H1 (cell line): ENCODE results near the gene ADD3. TPM values are rescaled to one million over a fixed set of nuclear protein-coding genes. Genes with fewer than 3 reads are reported as not detected.

Source experiments
- CTCF ChIA-PET: fragments of 300-600 bp; sonication (Branson Sonifier 250); formaldehyde crosslinking; loops from one replicate; lab custom pipeline; 2021; ENCODE audit not compliant: partially characterized antibody; lab: Charles Lee
- POLR2A ChIA-PET: fragments of 300-600 bp; sonication (Branson Sonifier 250); formaldehyde crosslinking; loops from one replicate; lab custom pipeline; 2021; ENCODE audit warnings: inconsistent platforms; ENCODE audit not compliant: partially characterized antibody; lab: Charles Lee
- DNase-seq, 2 experiments: peaks; one replicate each; pipeline versions ENCODE4 v3.0.0 to v3.0.0-alpha.2; 2010 to 2022; ENCODE audit warnings: low spot score in 2 of 2, low read depth in 1 of 2, mixed read lengths in 1 of 2
- FAIRE-seq: peaks from 2 replicates; lab custom pipeline; 2011; peaks lifted over from hg19 to GRCh38; lab: Jason Lieb, UNC
- H2AFZ ChIP-seq: 2 replicates; pipeline ENCODE4 v1.8.1; 2012; ENCODE audit warnings: low read length, inconsistent platforms
- H2AK5ac ChIP-seq: 2 replicates; pipeline ENCODE4 v1.6.1; 2013; ENCODE audit warnings: low read depth, low read length
- H2BK120ac ChIP-seq: replicated peaks from 2 replicates; pipeline ENCODE3; 2013; ENCODE audit warnings: low read depth, low read length, inconsistent platforms
- H2BK12ac ChIP-seq: 2 replicates; pipeline ENCODE4 v1.6.1; 2013; ENCODE audit warnings: low read depth, low read length
- H2BK15ac ChIP-seq: 2 replicates; pipeline ENCODE4 v1.6.1; 2013; ENCODE audit warnings: low read length
- H2BK20ac ChIP-seq: 2 replicates; pipeline ENCODE4 v1.6.1; 2013; ENCODE audit warnings: low read length
- H2BK5ac ChIP-seq: 2 replicates; pipeline ENCODE4 v1.6.1; 2013; ENCODE audit warnings: low read depth, low read length
- H3K14ac ChIP-seq: 2 replicates; pipeline ENCODE4 v1.6.1; 2013; ENCODE audit warnings: inconsistent platforms; ENCODE audit not compliant: insufficient read length
- H3K18ac ChIP-seq: 2 replicates; pipeline ENCODE4 v1.6.1; 2013; ENCODE audit warnings: low read length; ENCODE audit errors: extremely low read depth
- H3K23ac ChIP-seq: 2 replicates; pipeline ENCODE4 v1.6.1; 2013; ENCODE audit warnings: inconsistent platforms; ENCODE audit not compliant: insufficient read length
- H3K23me2 ChIP-seq: 2 replicates; pipeline ENCODE4 v1.6.1; 2013; ENCODE audit warnings: low read depth, low read length
- H3K27ac ChIP-seq: 2 replicates; pipeline ENCODE4 v1.6.1; 2011; ENCODE audit warnings: low read depth, low read length, inconsistent platforms
- H3K27me3 ChIP-seq, 4 experiments: replicated peaks in 1 of 4; 1 replicate in 1 of 4; 2 replicates in 3 of 4; pipeline versions ENCODE4 v1.6.1 to v1.8.1; 2011 to 2013; ENCODE audit warnings: low read length in 3 of 4, mild to moderate bottlenecking in 3 of 4, inconsistent platforms in 2 of 4, mixed read lengths in 2 of 4, moderate library complexity in 1 of 4; ENCODE audit not compliant: control insufficient read depth in 3 of 4, insufficient read depth in 3 of 4; ENCODE audit errors: extremely low read depth in 1 of 4
- H3K36me3 ChIP-seq, 4 experiments: 2 replicates each; pipeline versions ENCODE4 v1.6.1 to v1.8.1; 2011 to 2013; ENCODE audit warnings: mild to moderate bottlenecking in 4 of 4, low read length in 3 of 4, moderate library complexity in 2 of 4, control low read depth in 1 of 4, inconsistent platforms in 1 of 4; ENCODE audit not compliant: insufficient read depth in 4 of 4, control insufficient read depth in 2 of 4
- H3K4ac ChIP-seq: replicated peaks from 2 replicates; pipeline ENCODE3; 2013; ENCODE audit warnings: low read length, low read depth, mixed read lengths, inconsistent platforms; ENCODE audit not compliant: insufficient read length
- H3K4me1 ChIP-seq, 4 experiments: replicated peaks in 1 of 4; 1 replicate in 1 of 4; 2 replicates in 3 of 4; pipeline versions ENCODE4 v1.6.1 to v1.8.1; 2011 to 2013; ENCODE audit warnings: low read length in 3 of 4, inconsistent platforms in 2 of 4, mixed read lengths in 1 of 4; ENCODE audit not compliant: insufficient read depth in 4 of 4, control insufficient read depth in 3 of 4
- H3K4me2 ChIP-seq, 2 experiments: 2 replicates each; pipeline versions ENCODE4 v1.6.1 to v1.8.1; 2011 to 2013; ENCODE audit warnings: low read depth in 2 of 2, low read length in 2 of 2, control low read depth in 1 of 2, inconsistent platforms in 1 of 2, mild to moderate bottlenecking in 1 of 2; ENCODE audit not compliant: insufficient read depth in 1 of 2
- H3K4me3 ChIP-seq, 4 experiments: fragments of 200-600, 300-600 bp in 1 of 4; sonication (generic), shearing (Covaris generic), sonication (Bioruptor Twin) in 1 of 4; 2 replicates each; pipeline versions ENCODE4 v1.5.1 to v1.8.1; 2011 to 2016; ENCODE audit warnings: low read length in 4 of 4, low read depth in 3 of 4, control low read depth in 2 of 4, inconsistent platforms in 2 of 4, mild to moderate bottlenecking in 2 of 4, mixed read lengths in 1 of 4, moderate library complexity in 1 of 4; ENCODE audit not compliant: insufficient read depth in 2 of 4; ENCODE audit errors: extremely low read depth in 1 of 4
- H3K56ac ChIP-seq: replicated peaks from 2 replicates; pipeline ENCODE3; 2013; ENCODE audit warnings: low read depth, mild to moderate bottlenecking, mixed read lengths, low read length, inconsistent platforms; ENCODE audit not compliant: insufficient read length
- H3K79me1 ChIP-seq: 2 replicates; pipeline ENCODE4 v1.6.1; 2013; ENCODE audit warnings: low read depth, low read length, control low read depth
- H3K79me2 ChIP-seq, 2 experiments: 2 replicates each; pipeline versions ENCODE4 v1.6.1 to v1.8.1; 2012 to 2013; ENCODE audit warnings: low read length in 2 of 2, mild to moderate bottlenecking in 2 of 2, inconsistent platforms in 1 of 2; ENCODE audit not compliant: insufficient read depth in 2 of 2, control insufficient read depth in 1 of 2
- H3K9ac ChIP-seq, 4 experiments: replicated peaks in 1 of 4; 1 replicate in 1 of 4; 2 replicates in 3 of 4; pipeline versions ENCODE4 v1.6.1 to v1.8.1; 2011 to 2013; ENCODE audit warnings: low read depth in 3 of 4, low read length in 3 of 4, control low read depth in 2 of 4, mild to moderate bottlenecking in 2 of 4, moderate library complexity in 2 of 4, inconsistent platforms in 1 of 4; ENCODE audit errors: extremely low read depth in 1 of 4
- H3K9me3 ChIP-seq, 2 experiments: 2 replicates each; pipeline versions ENCODE4 v1.6.1 to v1.8.1; 2012 to 2013; ENCODE audit warnings: mild to moderate bottlenecking in 2 of 2, moderate library complexity in 2 of 2, control low read depth in 1 of 2, inconsistent platforms in 1 of 2, low read depth in 1 of 2, low read length in 1 of 2, mixed read lengths in 1 of 2; ENCODE audit not compliant: insufficient read depth in 2 of 2
- H4K20me1 ChIP-seq, 2 experiments: replicated peaks in 1 of 2; 2 replicates each; pipeline versions ENCODE3 to v1.8.1; 2011 to 2013; ENCODE audit warnings: inconsistent platforms in 2 of 2, low read length in 2 of 2, mild to moderate bottlenecking in 1 of 2; ENCODE audit not compliant: insufficient read depth in 2 of 2, control insufficient read depth in 1 of 2
- H4K5ac ChIP-seq: 2 replicates; pipeline ENCODE4 v1.6.1; 2013; ENCODE audit warnings: low read length, low read depth, mixed read lengths, inconsistent platforms; ENCODE audit not compliant: insufficient read length
- H4K8ac ChIP-seq: 2 replicates; pipeline ENCODE4 v1.8.0; 2013; ENCODE audit warnings: mild to moderate bottlenecking, moderate library complexity, low read length, inconsistent platforms; ENCODE audit not compliant: insufficient read depth; ENCODE audit errors: extremely low read depth
- H4K91ac ChIP-seq: replicated peaks from 2 replicates; pipeline ENCODE3; 2013; ENCODE audit warnings: low read length, mixed read lengths, inconsistent platforms; ENCODE audit not compliant: insufficient read length
- EP300 ChIP-seq, 2 experiments: IDR thresholded peaks; 1 replicate in 1 of 2; 2 replicates in 1 of 2; pipeline ENCODE4 v1.6.1; 2011 to 2012; ENCODE audit warnings: low read depth in 2 of 2, low read length in 2 of 2, mild to moderate bottlenecking in 2 of 2, borderline replicate concordance in 1 of 2, inconsistent platforms in 1 of 2, moderate library complexity in 1 of 2
- EZH2 ChIP-seq: fragments of 200-600 bp; sonication (generic); IDR thresholded peaks from 2 replicates; pipeline ENCODE4 v1.7.1; 2012; ENCODE audit warnings: low read depth, mild to moderate bottlenecking, moderate library complexity, low read length, inconsistent platforms; ENCODE audit not compliant: severe bottlenecking
- HDAC6 ChIP-seq: IDR thresholded peaks from one replicate; pipeline ENCODE4 v1.7.1; 2012; ENCODE audit warnings: low read depth, mild to moderate bottlenecking, inconsistent platforms, low read length, moderate library complexity
- PHF8 ChIP-seq: fragments of 200-600 bp; sonication (generic); conservative IDR thresholded peaks from 2 replicates; pipeline ENCODE4 v1.7.1; 2012; ENCODE audit warnings: low read depth, mild to moderate bottlenecking, inconsistent platforms, low read length, moderate library complexity
- POLR2AphosphoS5 ChIP-seq: IDR thresholded peaks from 2 replicates; pipeline ENCODE4 v1.6.1; 2011; ENCODE audit warnings: low read depth, low read length
- SRF ChIP-seq: IDR thresholded peaks from 2 replicates; pipeline ENCODE4 v1.6.1; 2011; ENCODE audit warnings: mild to moderate bottlenecking, low read depth, low read length, moderate library complexity
- TAF7 ChIP-seq: optimal IDR thresholded peaks from 2 replicates; pipeline ENCODE3; 2011; ENCODE audit warnings: low read depth, mild to moderate bottlenecking, inconsistent platforms, low read length, moderate library complexity, borderline replicate concordance
- ZNF274 ChIP-seq: IDR thresholded peaks from 2 replicates; pipeline ENCODE4 v1.7.0; 2012; ENCODE audit warnings: low read length, borderline replicate concordance; ENCODE audit errors: extremely low read depth
- WGBS, 2 experiments: shearing (Covaris generic) in 1 of 2; methylation state at CpG; one replicate each; pipeline versions ENCODE4 v1.1.6 to v1.1.7; 2013 to 2015; ENCODE audit warnings: low lambda C conversion rate in 2 of 2, mixed read lengths in 2 of 2, inconsistent platforms in 1 of 2, low coverage in 1 of 2, missing lambda C conversion rate in 1 of 2; ENCODE audit not compliant: insufficient replicate concordance in 2 of 2, insufficient coverage in 1 of 2, insufficient read length in 1 of 2; ENCODE audit errors: extremely low coverage in 1 of 2, missing lambda C conversion rate in 1 of 2; 5-methylcytosine and 5-hydroxymethylcytosine counted together
- polyA plus RNA-seq, 7 experiments: library from polyadenylated mRNA; depleted of rRNA in 3 of 7; stranded (reverse) in 5 of 7; unstranded in 2 of 7; fragments of >200 nt in 5 of 7; fragments of 200-250 nt in 2 of 7; gene quantifications; 1 replicate in 5 of 7; 2 replicates in 1 of 7; 4 replicates in 1 of 7; pipeline versions ENCODE4 v1.2.1 to v1.2.3, GENCODE V29; 2011 to 2013; ENCODE audit warnings: missing spikeins in 2 of 7, mixed read lengths in 2 of 7
- total RNA-seq: library from RNA; stranded (reverse); fragmentation: NEBNext Ultra II Directional; extraction: Animal tissue kit (Norgen Biotek cat#: 25700); gene quantifications from 2 replicates; pipeline ENCODE4 v1.2.1, GENCODE V29; 2021
- TF ChIP-seq, protein P1 (sequence below), 3 experiments: IDR thresholded peaks; 1 replicate in 2 of 3; 2 replicates in 1 of 3; pipeline versions ENCODE4 v1.5.1 to v1.6.1; 2011; ENCODE audit warnings: low read length in 3 of 3, mild to moderate bottlenecking in 3 of 3, inconsistent platforms in 2 of 3, low read depth in 1 of 3, moderate library complexity in 1 of 3; ENCODE audit not compliant: insufficient read depth in 1 of 3; ENCODE audit errors: control extremely low read depth in 1 of 3
- TF ChIP-seq, protein P2 (sequence below): IDR thresholded peaks from 2 replicates; pipeline ENCODE4 v1.6.1; 2012; ENCODE audit warnings: inconsistent platforms

ADD3 gene
- total and polyA plus RNA-seq, 2 of the 8 experiments (the other 6 are each of a cell fraction or from before 2014, with no cell fraction given) = 44.7 to 85.6 TPM

DNA sequence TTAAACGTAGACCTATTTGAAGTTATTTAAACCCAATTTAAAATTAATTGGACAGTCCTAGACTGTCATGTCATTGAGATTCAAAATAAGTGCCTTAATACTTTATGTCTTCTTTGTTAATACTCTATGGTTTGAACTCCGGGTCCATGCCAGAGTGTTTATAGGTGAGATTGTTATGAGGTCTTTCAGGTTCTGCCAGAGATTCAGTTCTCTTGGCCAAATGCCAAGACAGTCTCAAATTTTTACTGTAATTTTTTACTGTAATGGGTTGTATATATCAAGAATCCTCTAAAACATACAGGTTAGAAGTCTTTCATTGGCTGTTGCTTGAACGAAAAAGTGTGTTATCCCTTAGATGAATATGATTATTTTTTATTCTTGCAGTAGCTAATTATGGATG is 3.9 kb downstream of the ADD3 start:
- Histone ChIP-seq H2BK12ac (no peak overlapping the region), H4K8ac (no peak overlapping the region), H3K4me1 (peaks cover 3 to 22% (median 19%) of the 10 kb centered on the region in 4 experiments), H3K9ac (no peak overlapping the region), H2BK120ac (no peak overlapping the region), H2BK15ac (no peak overlapping the region), H2BK5ac (no peak overlapping the region), H2BK20ac (no peak overlapping the region), H3K56ac (no peak overlapping the region), H4K5ac (no peak overlapping the region), H3K79me1 (no peaks in the 10 kb centered on the region; the same call in 1 of the 2 replicates), H3K14ac (no peak overlapping the region), H2AK5ac (no peak overlapping the region), H3K23me2 (peaks cover 13% of the 10 kb centered on the region), H3K4me2 (no peak overlapping the region), H3K4me3 (no peak overlapping the region), H3K18ac (no peak overlapping the region), H3K36me3 (no peaks in the 10 kb centered on the region), H3K9me3 (no peaks in the 10 kb centered on the region), H3K27me3 (no peaks in the 10 kb centered on the region), H3K79me2 (peaks cover 12 to 80% of the 10 kb centered on the region in 2 experiments; a peak in 3 of 4 replicates), H4K91ac (no peak overlapping the region), H4K20me1 (peaks cover 4 to 6% of the 10 kb centered on the region in 2 experiments), H3K27ac (no peak overlapping the region), H2AFZ (no peak overlapping the region), H3K23ac (no peak overlapping the region), H3K4ac (no peak overlapping the region)
- 86% methylated on average over 3 of the region's 3 CpGs; no CpG with 5 or more reads in 1 of the 2 experiments for WGBS, 2 experiments
- DNase-seq (no peak), FAIRE-seq (no peak)
- POLR2A ChIA-PET = no interaction called here
- CTCF ChIA-PET = interaction anchor here (1.0 to 5.2 kb wide), 5 partner anchors 24 to 128 kb away, joined by 4 to 48 read pairs (median 4); no protein-coding TSS in a partner anchor
- TF ChIP-seq ZNF274 (no peak), EZH2 (no peak), POLR2AphosphoS5 (no peak), HDAC6 (no peak), EP300 (IDR thresholded peaks at IDR 0.05; ENCODE audit: borderline replicate concordance in 1 of 2, low read depth in 2 of 2, low read length in 2 of 2) (no peak), TAF7 (no peak), PHF8 (no peak), SRF (no peak)
- TF ChIP-seq, protein P1, sequence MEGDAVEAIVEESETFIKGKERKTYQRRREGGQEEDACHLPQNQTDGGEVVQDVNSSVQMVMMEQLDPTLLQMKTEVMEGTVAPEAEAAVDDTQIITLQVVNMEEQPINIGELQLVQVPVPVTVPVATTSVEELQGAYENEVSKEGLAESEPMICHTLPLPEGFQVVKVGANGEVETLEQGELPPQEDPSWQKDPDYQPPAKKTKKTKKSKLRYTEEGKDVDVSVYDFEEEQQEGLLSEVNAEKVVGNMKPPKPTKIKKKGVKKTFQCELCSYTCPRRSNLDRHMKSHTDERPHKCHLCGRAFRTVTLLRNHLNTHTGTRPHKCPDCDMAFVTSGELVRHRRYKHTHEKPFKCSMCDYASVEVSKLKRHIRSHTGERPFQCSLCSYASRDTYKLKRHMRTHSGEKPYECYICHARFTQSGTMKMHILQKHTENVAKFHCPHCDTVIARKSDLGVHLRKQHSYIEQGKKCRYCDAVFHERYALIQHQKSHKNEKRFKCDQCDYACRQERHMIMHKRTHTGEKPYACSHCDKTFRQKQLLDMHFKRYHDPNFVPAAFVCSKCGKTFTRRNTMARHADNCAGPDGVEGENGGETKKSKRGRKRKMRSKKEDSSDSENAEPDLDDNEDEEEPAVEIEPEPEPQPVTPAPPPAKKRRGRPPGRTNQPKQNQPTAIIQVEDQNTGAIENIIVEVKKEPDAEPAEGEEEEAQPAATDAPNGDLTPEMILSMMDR (IDR thresholded peaks at IDR 0.05; ENCODE audit: control extremely low read depth in 1 of 3, insufficient read depth in 1 of 3, low read depth in 1 of 3, low read length in 3 of 3) = no peak
- TF ChIP-seq, protein P2, sequence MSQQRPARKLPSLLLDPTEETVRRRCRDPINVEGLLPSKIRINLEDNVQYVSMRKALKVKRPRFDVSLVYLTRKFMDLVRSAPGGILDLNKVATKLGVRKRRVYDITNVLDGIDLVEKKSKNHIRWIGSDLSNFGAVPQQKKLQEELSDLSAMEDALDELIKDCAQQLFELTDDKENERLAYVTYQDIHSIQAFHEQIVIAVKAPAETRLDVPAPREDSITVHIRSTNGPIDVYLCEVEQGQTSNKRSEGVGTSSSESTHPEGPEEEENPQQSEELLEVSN = no peak
